A673 (cell line): ENCODE measurements around the gene TNNT1. TPM values are rescaled to one million over a fixed set of nuclear protein-coding genes. Genes with fewer than 3 reads are reported as not detected.
A peak's percentile ranks its signal among the peaks of the same experiment; 100 is the strongest.

ENCODE experiments used
- BruUV-seq: library from RNA; stranded (reverse); fragments of 400-500 nt; replicated peaks from 2 replicates; lab custom pipeline; 2021; lab: Mats Ljungman, UMichigan
- CTCF ChIA-PET: fragments of 300-600 bp; sonication (Branson Sonifier 250); formaldehyde crosslinking; loops from one replicate; lab custom pipeline; 2022; ENCODE audit warnings: antibody characterized with exemption; lab: Charles Lee
- POLR2A ChIA-PET: fragments of 300-600 bp; sonication (Branson Sonifier 250); formaldehyde crosslinking; loops from one replicate; lab custom pipeline; 2022; ENCODE audit warnings: antibody characterized with exemption; ENCODE audit not compliant: low non-redundant PET; lab: Charles Lee
- DNase-seq: peaks from one replicate; pipeline ENCODE4 v3.0.0-alpha.2; 2015; ENCODE audit warnings: low spot score
- H3K27ac ChIP-seq: fragments of 200-600 bp; sonication (generic); 2 replicates; pipeline ENCODE4 v1.5.1; 2016; ENCODE audit warnings: mixed run types, low read depth, mild to moderate bottlenecking, mixed read lengths, antibody characterized with exemption, low read length; ENCODE audit not compliant: poor library complexity, severe bottlenecking
- H3K27me3 ChIP-seq: fragments of 200-600 bp; sonication (generic); replicated peaks from 2 replicates; pipeline ENCODE4 v1.6.1; 2017; ENCODE audit warnings: mixed run types, low read depth, mild to moderate bottlenecking, mixed read lengths, antibody characterized with exemption, low read length; ENCODE audit not compliant: insufficient read depth, poor library complexity
- H3K36me3 ChIP-seq: fragments of 200-600 bp; sonication (generic); 2 replicates; pipeline ENCODE4 v1.6.1; 2016; ENCODE audit warnings: mixed run types, mild to moderate bottlenecking, mixed read lengths, antibody characterized with exemption, low read length; ENCODE audit not compliant: insufficient read depth, poor library complexity, severe bottlenecking
- H3K4me1 ChIP-seq: fragments of 200-600 bp; sonication (generic); 2 replicates; pipeline ENCODE4 v1.6.1; 2017; ENCODE audit warnings: mixed run types, mild to moderate bottlenecking, mixed read lengths, antibody characterized with exemption, low read length; ENCODE audit not compliant: insufficient read depth, poor library complexity, severe bottlenecking
- H3K4me3 ChIP-seq: fragments of 200-600 bp; sonication (generic); 2 replicates; pipeline ENCODE4 v1.5.1; 2016; ENCODE audit warnings: low read depth, mixed run types, mild to moderate bottlenecking, mixed read lengths, low read length; ENCODE audit not compliant: poor library complexity, severe bottlenecking
- H3K9me3 ChIP-seq: fragments of 200-600 bp; sonication (generic); 2 replicates; pipeline ENCODE4 v1.6.1; 2016; ENCODE audit warnings: mixed run types, low read depth, mild to moderate bottlenecking, mixed read lengths, antibody characterized with exemption, low read length; ENCODE audit not compliant: poor library complexity, severe bottlenecking
- EZH2 ChIP-seq: fragments of 200-600 bp; sonication (generic); IDR thresholded peaks from 2 replicates; pipeline ENCODE4 v1.6.1; 2017; ENCODE audit warnings: borderline replicate concordance, low read depth, mild to moderate bottlenecking, mixed read lengths, antibody characterized with exemption, low read length; ENCODE audit not compliant: poor library complexity, severe bottlenecking
- intact Hi-C: fragments of 100-400 bp; cut with micrococcal nuclease; formaldehyde crosslinking; loops from one replicate; pipeline ENCODE4 v1.10.0; 2022; ENCODE audit not compliant: unreplicated experiment
- total RNA-seq: library from RNA; stranded (reverse); gene quantifications from 2 replicates; pipeline ENCODE4 v1.2.3, GENCODE V29; 2021
- TF ChIP-seq, protein P1 (sequence below): fragments of 300-800, 200-600 bp; sonication (generic); conservative IDR thresholded peaks from 2 replicates; pipeline ENCODE4 v1.5.1; 2017; ENCODE audit warnings: low read depth, mild to moderate bottlenecking, antibody characterized with exemption, low read length, moderate library complexity, mixed read lengths

TNNT1 gene
- total RNA-seq, 1 experiment from 2014 or later = 37.6 TPM

DNA sequence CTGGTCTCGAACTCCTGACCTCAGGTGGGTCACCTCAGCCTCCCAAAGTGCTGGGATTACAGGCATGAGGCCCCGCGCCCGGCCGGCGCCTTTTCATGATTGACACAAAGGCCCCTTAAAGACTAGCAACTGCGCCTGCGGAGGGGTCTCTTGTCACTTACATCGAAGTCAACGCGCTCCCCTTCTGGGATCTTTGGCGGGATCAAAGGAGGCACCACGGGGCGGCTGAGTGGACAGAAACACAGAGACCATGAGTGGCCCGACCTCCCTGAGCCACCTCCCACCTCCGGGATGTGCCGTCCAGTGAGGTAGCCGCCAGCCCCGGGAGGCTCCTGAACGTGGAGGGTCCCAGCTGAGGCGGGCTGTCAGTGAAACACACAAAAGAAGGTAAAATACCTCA lies 7.3 kb downstream of the TNNT1 start:
- ChIA-PET CTCF (interaction anchor here (0.7 to 1.9 kb wide), 7 partner anchors 18 to 373 kb away, joined by 3 to 9 read pairs (median 4); no protein-coding TSS in a partner anchor), POLR2A (no interaction called here)
- no peak for DNase-seq
- peaks cover 7% of the 10 kb centered on the region for H3K4me1 ChIP-seq
- no peaks in the 10 kb centered on the region for H3K9me3 ChIP-seq
- H3K4me3 ChIP-seq = peak overlapping the region; percentile 10
- TF ChIP-seq EZH2 = no peak
- TF ChIP-seq, protein P1, sequence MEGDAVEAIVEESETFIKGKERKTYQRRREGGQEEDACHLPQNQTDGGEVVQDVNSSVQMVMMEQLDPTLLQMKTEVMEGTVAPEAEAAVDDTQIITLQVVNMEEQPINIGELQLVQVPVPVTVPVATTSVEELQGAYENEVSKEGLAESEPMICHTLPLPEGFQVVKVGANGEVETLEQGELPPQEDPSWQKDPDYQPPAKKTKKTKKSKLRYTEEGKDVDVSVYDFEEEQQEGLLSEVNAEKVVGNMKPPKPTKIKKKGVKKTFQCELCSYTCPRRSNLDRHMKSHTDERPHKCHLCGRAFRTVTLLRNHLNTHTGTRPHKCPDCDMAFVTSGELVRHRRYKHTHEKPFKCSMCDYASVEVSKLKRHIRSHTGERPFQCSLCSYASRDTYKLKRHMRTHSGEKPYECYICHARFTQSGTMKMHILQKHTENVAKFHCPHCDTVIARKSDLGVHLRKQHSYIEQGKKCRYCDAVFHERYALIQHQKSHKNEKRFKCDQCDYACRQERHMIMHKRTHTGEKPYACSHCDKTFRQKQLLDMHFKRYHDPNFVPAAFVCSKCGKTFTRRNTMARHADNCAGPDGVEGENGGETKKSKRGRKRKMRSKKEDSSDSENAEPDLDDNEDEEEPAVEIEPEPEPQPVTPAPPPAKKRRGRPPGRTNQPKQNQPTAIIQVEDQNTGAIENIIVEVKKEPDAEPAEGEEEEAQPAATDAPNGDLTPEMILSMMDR = no peak
- no peaks in the 10 kb centered on the region for H3K36me3 ChIP-seq
- H3K27me3 ChIP-seq = no peaks in the 10 kb centered on the region
- intact Hi-C loops = loop anchor here (1.0 to 5.0 kb wide), 2 partner anchors 277 to 491 kb away; no protein-coding TSS in a partner anchor
- no peak overlapping the region for H3K27ac ChIP-seq
- no TSS peak for BruUV-seq

DNA sequence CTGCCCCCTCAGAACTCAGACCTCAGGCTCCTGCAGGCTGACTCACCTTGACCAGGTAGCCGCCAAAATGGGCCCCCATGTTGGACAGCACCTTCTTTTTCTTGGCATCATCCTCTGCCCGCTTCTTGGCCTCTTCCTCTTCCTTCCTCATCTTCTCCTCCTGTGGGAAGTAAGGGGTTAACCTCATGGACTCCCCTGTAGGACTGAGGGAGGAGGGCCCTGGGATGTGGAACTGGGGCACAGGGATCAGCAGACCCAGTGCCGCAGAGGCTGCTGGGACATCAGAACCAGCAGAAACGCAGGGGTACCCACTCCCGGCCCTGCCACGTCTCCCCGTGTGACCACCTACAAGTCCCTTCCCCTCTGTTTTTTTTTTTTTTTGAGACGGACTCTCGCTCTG lies 11.1 kb downstream of the TNNT1 start:
- CTCF ChIA-PET = no interaction called here
- no peak overlapping the region for H3K4me3 ChIP-seq
- H3K36me3 ChIP-seq = no peaks in the 10 kb centered on the region
- H3K9me3 ChIP-seq = no peaks in the 10 kb centered on the region
- no peak for DNase-seq
- H3K4me1 ChIP-seq = peaks cover 4% of the 10 kb centered on the region
- BruUV-seq = no TSS peak
- TF ChIP-seq, protein P1 = no peak
- TF ChIP-seq EZH2 = no peak
- POLR2A ChIA-PET = no interaction called here
- intact Hi-C loops = no loop called here
- H3K27me3 ChIP-seq = no peaks in the 10 kb centered on the region
- H3K27ac ChIP-seq = no peak overlapping the region

DNA sequence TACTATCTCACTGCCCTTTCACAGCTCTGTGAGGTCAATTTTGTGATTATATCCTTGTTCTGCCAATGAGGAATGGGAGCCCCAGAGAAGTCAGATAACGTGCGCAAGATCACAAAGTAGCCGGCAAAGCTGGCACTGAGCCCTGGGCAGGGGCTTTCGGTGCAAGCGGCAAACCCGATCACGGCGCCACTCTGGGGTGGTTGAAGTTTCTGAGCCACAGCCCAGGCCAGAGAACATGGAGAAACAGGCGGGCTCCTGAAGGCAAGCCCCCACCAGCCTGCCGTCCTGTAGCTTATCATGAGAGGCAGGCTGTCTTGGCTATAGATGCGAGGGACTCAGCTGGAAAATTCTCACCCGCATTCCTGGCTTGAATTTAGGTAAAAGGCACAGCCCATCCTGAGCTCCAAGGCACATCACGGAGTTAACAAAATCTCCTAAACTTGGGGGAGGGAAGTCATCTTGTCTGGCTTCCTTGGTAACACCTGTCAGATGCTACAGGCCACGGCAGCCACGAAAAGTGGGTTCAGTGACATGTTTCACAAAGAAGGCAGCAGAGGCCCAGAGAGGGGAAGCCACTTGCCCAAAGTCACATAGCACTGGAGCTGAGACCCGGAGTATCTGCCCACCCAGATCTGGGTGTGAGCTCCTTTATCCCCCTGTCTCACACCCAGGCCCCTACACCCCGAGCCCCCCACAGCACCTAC lies 12.5 kb downstream of the TNNT1 start:
- Histone ChIP-seq H3K27me3 (no peaks in the 10 kb centered on the region), H3K9me3 (no peaks in the 10 kb centered on the region), H3K36me3 (no peaks in the 10 kb centered on the region), H3K27ac (no peak overlapping the region), H3K4me1 (peaks cover 4% of the 10 kb centered on the region), H3K4me3 (no peak overlapping the region)
- ChIA-PET POLR2A (no interaction called here), CTCF (no interaction called here)
- BruUV-seq = no TSS peak
- intact Hi-C loops = no loop called here
- no peak for DNase-seq
- TF ChIP-seq, protein P1 = no peak
- no peak for TF ChIP-seq EZH2
